SIG-M5 (cell line): ENCODE measurements around the gene PUS1.

Source experiments
- DNase-seq: peaks from one replicate; lab custom pipeline; 2025; lab: John Stamatoyannopoulos, UW

PUS1 gene

GRCh38 chr12:131994589-131994988 is 65.5 kb downstream of the PUS1 start:
- no peak for DNase-seq
